Activated CD4-positive, alpha-beta T cell treated with anti-CD3 and anti-CD28 coated beads, Interleukin-2, Interleukin-6, amounts not matched to agents 100 ng/mL and 50 ng/mL, durations not matched to agents 16 hours and 8 hours (primary cell): Measurements from ENCODE around the gene ZMYND8.

Source experiments
- DNase-seq: peaks from one replicate; pipeline ENCODE4 v3.0.0-alpha.2; 2020

ZMYND8 gene

GRCh38 chr20:47160992-47161391 is 195.5 kb downstream of the ZMYND8 start:
- no peak for DNase-seq

- DNase-seq, result no peak
These were observed 196.3 kb downstream of the ZMYND8 start for GRCh38 chr20:47160240-47160639.
